ENCODE results near the gene GDF9.

GDF9 gene

DNA sequence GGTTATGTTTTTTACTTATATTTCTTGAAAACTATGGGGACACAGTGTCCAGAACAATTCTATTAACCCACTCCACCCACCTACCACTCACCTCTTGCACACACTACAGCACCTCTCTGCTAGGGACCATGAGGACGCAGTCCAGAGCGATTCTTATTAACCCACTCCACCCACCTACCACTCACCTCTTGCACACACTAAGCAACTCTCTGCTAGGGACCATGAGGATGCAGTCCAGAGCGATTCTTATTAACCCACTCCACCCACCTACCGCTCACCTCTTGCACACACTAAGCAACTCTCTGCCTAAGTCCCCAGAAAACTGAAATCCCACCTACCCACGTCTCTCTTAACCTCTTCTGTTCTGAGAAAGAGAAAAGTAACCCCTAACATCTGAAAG is 33.7 kb downstream of the GDF9 start:
- DNase-seq: no peak

DNA sequence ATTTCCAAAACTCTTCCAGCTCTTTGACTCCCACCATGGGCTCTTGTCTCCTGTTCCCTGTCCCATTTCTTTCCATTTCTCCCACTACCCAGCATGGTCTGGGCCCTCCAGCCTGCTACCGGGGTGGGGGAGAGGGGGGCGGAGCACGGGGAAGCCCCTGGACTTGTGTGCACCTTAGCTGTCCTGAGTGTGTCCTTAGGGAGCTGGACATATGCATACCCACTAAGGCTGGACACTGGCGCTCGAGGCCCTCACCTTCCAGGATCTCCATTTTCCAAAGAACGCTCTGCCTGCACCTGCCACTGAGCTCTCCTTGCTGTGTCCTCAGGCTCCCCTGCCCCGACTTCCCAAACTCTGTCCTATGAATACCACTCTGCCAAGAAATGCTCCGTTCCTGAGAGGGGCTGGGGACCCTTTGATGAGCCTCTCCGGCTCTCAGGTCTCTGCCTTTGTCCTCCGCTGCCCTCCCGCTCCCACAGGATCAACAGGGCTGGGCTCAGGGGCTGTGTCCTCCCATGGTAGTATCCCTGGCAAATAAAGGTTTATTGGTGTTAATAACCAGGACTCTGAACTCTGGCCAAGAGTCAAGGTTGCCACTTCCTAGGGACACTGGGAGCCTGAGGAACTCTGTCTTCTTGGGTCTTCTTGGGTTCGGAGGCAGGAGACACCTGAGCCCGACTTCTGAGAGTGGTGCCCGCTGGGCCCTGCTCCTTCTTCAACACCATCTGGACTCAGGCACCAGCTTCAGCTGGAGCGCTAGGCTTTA is 35.0 kb downstream of the GDF9 start:
- no peak for DNase-seq

DNA sequence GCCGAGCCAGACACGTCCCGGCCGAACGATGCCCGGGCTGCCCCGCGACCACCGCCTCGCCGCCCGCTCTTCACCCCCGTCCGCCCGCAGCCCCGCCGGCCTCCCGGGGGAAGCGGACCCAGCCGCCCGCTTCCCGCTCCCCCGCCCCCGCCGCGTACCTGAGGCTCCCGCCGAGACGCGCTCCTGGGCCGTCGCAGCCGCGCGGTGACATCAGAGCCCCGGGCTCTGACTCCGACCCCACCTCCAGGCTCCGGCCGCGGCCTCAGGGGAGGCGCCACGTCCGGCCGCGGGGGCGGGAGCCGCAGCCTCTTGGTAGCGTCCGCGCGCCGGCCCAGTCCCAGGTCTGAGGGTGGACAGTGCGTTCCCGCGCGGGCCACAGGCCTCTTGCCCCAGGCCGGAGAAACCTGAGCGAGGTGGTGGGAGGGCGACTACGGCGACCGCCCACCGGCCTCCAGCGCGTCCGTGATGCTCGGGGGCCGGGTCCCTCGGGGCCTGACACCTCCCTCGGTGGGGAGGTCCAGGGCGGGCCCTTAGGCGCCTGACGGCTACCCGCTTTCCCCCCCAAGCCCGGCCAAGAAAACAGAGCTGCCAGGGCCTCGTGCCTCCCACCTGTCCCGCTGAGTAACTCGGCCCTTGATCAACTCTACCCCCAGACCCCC is 35.7 kb downstream of the GDF9 start, which contains the start of gene SHROOM1:
Gene SHROOM1 (minus strand): TSS at position 212 of the 659 bp plus-strand sequence. CDS start 4,507 bp downstream, outside the sequence.
- DNase-seq: no peak

DNA sequence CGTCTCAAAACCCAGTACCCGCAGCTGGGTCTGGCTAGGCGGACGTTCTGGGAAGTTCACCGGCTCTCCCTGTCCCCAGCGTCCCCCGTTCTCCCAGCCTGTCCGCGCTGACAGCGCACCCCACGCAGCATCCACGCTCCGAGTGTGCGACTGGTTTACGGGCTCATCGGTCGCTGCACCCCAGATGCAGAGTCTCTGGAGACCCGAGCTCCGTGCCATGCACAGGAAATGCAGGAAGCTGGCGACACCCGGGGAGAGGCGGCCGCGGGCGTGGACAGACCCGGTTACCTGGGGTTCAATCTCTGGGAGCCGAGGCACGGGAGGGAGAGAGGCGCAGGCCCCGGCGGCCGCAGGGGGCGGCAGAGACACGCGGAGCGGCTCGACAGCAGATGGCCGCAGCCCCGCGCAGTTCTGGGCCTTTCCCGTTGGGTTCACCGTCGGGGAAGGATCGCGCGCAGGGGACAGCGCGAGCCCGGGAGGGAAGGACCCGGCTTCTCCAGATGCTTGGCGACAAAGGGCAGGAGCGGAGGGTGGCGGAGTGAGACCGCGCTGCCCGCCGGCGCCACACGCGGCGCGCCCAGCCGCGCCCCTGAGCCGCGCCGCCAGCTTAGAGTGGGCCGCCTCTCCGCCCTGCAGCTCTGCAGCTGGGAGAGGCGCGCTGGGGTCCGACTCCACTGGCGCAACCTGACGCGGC is 36.4 kb downstream of the GDF9 start:
- DNase-seq: peak; percentile 56

DNA sequence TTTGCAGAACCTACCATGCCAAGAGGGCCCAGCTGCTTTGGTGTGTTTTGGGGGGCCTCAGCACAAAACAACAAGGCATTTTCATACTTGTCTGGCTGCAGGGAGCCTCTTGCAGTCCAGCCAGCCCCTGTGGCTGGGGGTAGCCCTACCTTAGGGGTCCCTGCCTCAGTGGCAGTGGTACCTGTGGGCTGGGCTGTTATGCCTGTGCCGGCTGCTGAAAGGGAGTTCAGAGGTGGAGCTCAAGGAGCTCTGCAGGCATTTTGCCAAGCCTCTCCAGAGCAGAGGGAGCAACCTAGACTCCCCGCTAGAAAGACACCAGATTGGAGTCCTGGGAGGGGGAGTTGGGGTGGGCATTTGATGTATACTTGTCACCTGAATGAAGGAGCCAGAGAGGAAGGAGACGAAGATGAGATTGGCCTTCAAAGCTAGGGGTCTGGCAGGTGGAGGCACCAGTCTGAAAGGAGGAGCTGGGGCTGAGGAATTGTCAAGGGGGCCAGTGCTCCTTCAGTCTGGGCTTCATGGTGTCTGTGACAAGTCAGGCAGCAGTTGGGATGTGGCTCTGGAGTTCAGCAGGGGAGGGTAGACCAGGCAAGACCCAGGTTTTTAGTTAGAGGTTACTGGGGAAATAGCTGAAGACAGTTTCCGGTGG is 37.3 kb downstream of the GDF9 start:
- no peak for DNase-seq

DNA sequence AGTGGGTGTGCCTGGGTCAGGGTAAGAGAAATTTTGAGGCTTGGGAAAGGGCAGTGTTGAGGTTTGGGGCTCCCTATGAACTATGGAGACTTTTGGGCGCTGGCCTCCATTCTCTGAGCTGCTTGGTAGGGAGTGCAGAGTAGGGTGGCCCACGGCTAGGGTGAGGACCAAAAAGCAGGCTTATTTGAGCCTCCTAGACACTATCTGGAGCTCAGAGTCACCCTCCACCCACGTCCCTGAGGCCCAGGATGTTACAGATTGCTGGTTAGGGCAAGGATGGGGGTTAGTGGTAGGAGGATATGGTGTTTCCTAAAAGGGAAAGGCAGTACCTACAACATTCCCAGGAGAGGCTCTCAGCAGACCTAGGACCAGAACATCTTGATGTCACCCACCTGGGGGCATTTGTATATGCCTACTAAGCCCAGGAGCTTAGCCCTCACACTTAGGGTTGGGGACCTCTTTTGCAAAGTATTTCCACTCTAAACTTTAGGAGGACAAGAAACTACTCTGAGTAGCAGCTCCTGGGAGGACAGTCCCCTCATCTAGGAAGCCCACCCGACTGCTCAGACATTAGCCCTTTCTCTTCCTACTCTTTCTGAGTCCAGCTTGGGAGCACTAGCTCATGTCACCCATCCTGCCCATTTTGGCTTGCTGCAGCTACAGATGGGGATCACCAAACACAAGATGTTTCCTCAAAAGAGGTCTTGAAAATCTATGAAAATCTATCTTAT is 38.2 kb downstream of the GDF9 start:
- no peak for DNase-seq

DNA sequence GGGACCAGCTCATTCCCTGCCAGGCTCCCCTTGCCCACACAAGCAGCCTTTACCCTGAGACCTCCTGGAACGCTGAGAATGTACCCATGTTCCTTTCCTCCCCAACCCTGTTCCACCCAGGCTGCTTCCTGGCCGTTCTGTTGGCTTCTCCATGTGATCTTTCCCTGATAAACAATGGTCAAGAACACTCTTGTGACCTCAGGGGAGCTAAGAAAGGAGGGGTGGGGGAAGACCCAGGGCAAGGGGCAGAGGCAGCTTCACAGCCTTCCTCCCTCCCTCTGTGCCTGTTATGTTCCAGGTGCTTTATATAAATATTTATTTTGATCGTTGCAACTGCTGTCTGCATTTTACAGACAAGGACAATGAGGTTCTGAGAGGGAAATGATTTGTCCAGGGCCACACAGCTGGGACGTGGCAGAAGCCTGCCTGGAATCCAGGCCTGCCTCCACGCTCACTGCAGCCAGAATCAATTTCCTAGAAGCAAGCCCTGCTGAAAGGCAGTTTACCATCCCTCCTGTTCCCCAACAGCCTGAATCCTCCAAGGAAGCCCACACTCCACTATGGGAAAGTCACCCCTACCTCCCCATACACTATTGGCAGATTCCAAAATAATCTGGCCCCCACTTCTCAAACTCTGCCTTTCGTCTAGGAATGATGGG is 39.7 kb downstream of the GDF9 start:
- DNase-seq: no peak

DNA sequence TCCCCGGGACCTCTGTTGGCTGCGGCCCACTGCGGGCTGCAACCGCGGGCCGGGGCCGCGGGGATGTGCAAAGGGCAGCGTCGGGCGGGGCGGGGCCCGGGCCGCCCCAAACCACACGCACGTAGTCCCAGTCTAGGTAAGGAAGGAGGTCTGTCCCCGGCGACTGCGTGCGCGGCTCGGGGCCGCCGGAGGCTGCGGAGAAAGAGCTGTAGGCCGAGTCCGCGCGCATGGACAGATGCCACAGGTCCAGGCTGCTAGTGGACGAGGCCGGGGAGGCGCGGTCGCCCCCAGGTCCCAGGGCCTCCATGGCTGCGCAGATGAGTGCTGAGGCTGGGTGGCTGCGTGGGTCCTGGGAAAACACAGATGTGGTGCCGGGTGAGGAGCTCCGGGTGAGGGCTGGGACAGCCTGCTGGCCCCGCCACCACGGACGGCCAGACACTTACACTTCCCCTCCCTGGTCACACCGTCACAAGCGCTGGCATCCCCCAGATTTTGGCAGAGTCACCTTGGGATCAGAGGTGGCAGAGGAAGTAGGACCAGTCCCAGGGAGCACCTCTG is 40.4 kb downstream of the GDF9 start:
- no peak for DNase-seq

DNA sequence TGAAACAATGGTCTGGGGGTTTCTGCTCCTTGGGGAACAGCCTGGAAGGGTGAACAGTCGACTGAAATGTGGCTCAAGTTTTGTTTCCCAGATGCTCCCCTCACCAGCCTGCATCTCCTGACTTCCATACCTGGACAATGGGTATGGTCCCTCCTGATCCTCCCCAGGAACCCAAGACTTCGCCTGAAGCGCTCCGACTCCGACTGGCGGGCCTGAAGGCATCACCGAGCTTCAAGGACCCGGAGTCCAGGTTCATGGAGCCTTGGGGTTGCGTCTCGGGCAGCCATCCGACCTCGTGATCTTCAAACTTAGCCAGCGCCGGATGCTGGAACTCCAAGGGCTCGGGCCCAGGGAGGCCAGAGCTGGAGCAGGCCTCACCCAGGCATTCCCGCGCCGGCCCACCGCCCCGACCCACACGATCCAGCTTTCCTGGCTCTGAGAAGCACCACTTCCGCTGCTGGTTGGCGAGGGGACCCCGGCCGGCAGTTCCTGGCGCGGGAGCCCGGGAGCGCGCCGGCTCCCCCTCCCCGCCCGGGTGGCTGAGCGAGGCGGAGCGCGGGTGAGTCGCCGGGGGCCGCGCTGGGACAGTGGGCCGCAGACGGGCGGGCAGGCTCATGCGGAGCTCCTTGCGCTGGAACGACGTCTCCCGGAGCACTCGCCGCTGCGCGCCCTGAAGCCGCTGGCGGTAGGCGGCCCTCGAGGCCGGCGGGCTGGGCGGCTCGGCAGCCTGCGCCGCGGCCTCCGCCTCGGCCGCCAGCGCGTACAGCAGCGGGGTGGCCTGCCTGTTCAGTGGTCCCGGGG is 41.0 kb downstream of the GDF9 start:
- DNase-seq: no peak

DNA sequence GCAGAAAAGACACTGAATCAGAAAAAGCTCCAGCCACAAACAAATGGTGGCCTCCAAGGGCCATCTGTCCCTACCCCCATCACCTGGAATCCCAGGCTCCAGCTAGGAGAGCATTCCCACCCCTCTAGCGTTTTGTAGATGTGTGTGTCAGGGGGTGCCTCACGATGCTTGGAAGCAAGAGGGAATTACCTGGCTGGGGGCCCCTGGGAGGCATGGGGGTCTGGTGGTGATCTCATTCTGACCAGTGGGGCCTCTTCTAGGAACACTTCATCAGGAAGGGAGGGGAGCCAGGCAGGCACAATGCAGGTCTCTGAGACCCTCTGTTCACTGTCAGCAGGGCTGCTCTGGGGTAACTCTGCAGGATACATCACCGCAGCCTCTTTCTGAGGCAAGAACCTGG is 41.8 kb downstream of the GDF9 start:
- no peak for DNase-seq

DNA sequence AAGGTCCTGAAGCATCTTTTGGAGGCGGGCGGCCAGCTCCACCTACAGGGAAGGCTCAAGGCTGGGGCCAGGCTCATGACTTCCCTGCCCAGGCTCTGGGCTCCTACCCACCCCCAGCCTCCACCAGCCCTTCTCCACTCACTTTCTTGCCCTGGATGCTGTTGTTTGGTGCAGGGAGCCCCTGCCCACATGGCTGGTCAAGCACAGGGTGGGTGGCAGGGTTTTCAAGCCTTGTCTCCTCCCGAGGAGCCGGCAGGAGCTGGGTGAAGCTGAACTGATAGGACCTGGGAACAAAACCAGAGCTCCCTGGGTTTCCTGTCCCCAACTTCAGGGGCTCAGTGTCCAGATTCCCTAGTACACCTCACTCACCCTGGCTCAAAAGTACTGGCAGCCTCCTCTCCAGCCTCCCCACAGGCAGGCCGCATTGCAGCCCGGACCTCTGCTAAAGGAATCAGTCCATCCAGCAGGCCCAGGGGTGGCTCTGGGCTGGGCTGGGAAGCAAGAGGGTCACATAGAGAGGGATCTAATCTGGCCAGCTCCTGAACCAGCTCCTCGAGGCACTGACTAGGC is 42.7 kb downstream of the GDF9 start:
- DNase-seq: no peak

DNA sequence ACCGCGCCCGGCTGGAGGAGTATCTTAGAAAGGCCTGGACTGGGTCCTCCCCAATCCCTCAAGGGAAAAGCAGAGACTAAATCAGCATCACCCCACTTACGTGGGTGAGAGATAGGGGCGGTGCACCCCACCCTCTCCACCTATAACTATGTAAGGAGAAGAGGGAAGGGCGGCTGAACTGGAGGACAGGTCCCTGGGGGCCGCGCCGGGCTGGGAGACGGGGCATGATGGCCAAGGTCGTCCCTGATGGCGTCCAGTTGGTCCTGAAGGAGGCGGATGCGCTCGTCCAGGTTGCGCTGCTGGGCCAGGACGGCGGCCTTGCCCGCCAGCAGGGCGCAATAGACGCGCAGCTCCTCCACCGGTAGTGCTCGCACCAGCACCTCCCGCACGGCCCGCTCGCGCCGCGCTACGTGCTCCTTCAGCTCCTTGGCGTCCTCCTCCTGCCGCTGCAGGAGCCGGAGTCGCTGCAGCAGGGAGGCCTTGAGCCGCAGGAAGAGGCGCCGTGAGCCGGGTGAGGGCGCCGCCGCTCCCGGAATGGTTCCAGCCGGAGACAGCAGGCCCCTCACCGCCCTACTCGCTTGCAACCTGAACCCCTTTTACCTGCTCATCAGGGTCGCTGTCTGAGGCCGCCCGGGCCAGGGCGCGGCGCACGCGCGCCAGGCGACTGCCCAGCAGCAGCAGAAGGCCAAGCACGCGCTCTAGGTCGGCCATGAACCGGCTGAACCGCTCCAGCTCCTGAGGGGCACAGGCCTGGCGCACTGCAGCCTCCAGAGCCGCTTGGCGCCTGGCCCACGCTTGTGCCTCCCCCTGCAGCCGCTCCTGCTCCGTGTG is 43.4 kb downstream of the GDF9 start:
- DNase-seq: no peak

DNA sequence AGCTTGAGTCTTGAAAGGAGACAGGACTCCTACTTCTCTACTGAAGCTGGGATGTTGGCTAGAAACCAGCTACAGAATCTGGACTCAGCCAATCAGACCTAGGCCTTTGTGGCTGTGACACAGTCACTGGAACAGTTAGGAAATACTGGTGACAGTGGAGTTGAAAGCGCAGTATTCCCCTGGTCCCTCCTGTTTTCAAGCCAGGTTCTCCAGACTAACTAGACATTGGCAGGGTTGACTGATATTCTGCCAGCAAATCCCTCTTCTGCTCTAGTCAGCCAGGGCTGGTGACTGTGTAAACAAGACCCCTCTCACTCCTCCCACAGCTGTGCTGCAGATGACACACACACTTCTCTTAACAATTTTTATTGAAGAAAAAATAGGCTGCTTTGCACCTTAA is 44.5 kb downstream of the GDF9 start:
- no peak for DNase-seq

DNA sequence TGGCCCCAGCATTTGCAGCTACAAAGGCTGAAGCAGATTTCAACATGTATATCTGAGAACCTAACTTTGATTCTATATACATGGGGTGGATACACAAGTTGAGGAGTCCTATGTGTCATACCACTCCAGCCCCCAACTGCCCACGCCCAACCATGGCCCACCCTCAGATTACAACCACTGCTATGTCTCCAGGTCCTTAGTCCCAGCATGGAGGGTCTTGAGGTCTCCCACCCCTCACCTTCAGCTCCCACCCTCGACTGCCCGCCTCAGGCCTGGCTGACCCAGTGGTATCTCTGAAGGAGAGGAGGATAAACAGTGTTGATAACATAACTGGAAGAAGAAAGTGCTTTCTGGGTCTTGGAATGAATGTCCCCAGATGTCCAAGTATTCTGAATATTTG is 44.9 kb downstream of the GDF9 start:
- no peak for DNase-seq

DNA sequence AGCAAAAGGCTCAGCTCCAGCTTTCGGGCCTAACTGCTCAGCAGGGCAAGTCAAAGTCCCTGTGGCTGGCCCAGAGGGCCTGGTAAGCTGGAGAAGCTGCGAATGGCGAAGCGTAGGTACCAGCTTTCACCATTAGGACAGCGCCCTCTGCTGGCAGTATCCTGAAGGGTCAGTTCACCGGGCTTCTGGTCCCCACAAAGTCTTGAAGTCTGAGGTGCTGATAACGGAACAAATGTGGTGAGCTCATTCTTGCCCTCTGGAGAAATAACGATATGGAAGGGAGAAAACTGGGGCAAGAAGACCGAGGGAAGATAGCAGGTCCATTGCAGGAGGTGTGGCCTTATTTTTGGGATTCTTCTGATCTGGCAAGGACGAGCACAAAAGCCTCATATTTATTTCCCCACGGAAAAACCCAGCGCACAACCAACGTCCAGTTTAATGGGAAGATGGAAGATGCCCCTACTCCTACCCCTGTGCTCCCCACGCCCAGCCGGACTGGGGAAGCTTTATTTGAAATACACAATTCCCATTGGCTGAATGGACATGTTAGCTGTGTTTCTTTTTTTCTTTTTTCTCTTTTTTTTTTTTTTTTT is 46.0 kb downstream of the GDF9 start:
- DNase-seq: peak; percentile 86

DNA sequence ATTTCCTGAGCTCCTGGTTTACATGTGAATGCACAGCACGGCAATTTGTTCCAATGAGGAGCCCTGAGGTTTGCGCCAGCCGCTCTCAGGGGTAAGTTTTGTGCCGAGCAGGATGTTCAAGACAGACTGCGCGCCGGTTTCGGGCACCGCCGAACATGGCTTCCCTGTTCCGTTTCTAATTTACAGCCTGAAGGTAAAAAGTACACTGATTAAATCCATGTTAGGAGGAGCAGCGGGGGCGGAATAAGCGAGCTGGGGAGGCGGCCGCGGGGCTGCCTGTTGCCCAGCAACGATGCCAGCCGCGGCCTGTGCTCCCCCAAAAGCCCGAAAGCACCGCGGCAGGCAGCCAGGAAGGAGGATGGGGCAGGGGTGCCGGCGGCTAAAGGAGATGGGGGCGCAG is 46.8 kb downstream of the GDF9 start:
- DNase-seq: no peak

DNA sequence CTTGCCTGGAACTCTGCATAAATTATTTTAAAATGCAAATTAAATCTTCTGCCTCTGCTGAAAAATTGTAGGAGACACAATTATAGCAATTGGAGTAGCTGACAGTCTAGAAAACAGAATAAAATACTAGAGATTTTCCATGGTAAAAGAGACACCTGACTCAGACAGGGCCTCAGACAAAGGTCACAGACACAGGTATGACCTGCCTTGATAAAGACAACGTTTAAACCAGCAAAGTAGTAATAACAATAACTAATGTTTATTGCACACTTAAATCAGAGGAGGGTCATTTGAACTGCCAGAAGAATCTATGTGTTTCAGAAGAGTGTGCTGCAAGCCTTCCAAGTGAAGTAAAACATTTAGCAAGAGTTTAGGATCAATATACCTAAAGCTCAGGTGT is 49.3 kb downstream of the GDF9 start:
- DNase-seq: no peak

DNA sequence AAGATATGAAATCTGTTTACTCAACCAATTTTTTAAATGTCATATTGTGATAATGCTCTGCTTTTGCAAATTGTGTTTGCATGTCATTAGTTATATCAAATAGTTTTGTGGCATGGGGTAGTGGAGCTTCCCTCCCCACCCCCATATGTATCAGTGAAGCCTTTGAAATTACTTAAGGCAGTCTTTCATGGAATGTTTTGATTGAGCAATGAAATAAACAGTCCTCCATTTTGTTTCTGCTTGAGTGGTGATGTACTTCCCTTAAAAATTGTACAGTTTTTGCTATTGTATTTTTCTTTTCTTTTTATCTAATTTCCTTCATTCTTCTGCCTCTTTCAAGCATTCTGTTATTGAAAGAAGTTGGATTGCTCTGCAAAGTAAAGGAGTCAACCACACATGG is 49.7 kb downstream of the GDF9 start:
- no peak for DNase-seq

DNA sequence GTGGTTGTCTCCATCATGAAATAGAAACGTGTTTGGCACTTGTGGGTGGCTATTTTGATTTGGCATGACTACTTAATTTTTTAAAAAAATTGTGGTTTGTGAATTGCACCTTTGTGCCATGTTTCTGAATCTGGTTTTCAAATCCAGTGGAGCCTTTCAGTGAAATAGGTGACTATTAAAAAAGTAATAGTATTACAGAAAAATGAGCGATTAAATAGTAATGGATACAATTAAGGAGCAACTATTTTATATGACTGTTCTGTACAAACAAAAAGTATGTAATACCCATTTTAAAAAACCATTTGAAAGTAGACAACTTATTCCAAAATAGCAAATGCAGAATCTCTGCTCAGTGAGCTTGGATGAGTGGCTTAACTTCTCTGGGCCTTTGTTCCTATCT is 50.2 kb downstream of the GDF9 start:
- no peak for DNase-seq

Measured in activated T-cell treated with anti-CD3 and anti-CD28 coated beads for 4 hours (primary cell).